Vagina (tissue), 2 donors: ENCODE results near the gene KDM4C. TPM values are rescaled to one million over a fixed set of nuclear protein-coding genes. Genes with fewer than 3 reads are reported as not detected.

Source experiments
- DNase-seq, 2 donors: peaks; one replicate each; pipeline ENCODE4 v3.0.0-alpha.2; 2017; ENCODE audit errors: extremely low spot score in 2 of 2
- H3K27ac ChIP-seq: fragments of 200-600 bp; sonication (generic); one replicate; pipeline ENCODE4 v1.5.1; 2019
- H3K27me3 ChIP-seq: fragments of 200-600 bp; sonication (generic); one replicate; pipeline ENCODE4 v1.5.1; 2019
- H3K36me3 ChIP-seq, 2 donors: fragments of 200-600 bp; sonication (generic); one replicate each; pipeline ENCODE4 v1.5.1; 2017 to 2019
- H3K4me1 ChIP-seq: fragments of 200-600 bp; sonication (generic); one replicate; pipeline ENCODE4 v1.5.1; 2019
- H3K4me3 ChIP-seq, 2 donors: fragments of 200-600 bp; sonication (generic); 1 replicate in 1 of 2; 2 replicates in 1 of 2; pipeline ENCODE4 v1.5.1; 2016 to 2019
- H3K9me3 ChIP-seq: fragments of 200-600 bp; sonication (generic); one replicate; pipeline ENCODE4 v1.5.1; 2019
- POLR2A ChIP-seq, 2 donors: fragments of 450-650 bp; IDR thresholded peaks; one replicate each; pipeline ENCODE4 v1.6.1; 2017; ENCODE audit warnings: antibody characterized with exemption in 2 of 2, mild to moderate bottlenecking in 2 of 2, moderate library complexity in 2 of 2
- POLR2AphosphoS5 ChIP-seq, 2 donors: sonication (generic); formaldehyde crosslinking; IDR thresholded peaks; one replicate each; pipeline ENCODE4 v1.9.0; 2017; ENCODE audit warnings: antibody characterized with exemption in 2 of 2, mild to moderate bottlenecking in 2 of 2, low read depth in 1 of 2; ENCODE audit not compliant: insufficient read depth in 1 of 2
- intact Hi-C: fragments of 100-400 bp; cut with DNase I; formaldehyde crosslinking; loops from one replicate; pipeline ENCODE4 v1.15.1; 2023
- total RNA-seq: library from RNA; depleted of rRNA; stranded (reverse); fragments of >200 nt; gene quantifications from one replicate; pipeline ENCODE4 v1.2.3, GENCODE V29; 2016
- TF ChIP-seq, protein P1 (sequence below), 3 experiments: fragments of 450-650 bp in 2 of 3; fragments of 200-600 bp in 1 of 3; sonication (generic) in 1 of 3; IDR thresholded peaks; one replicate each; pipeline ENCODE4 v1.5.1; 2017 to 2019; ENCODE audit warnings: antibody characterized with exemption in 3 of 3, mild to moderate bottlenecking in 2 of 3, moderate library complexity in 2 of 3

KDM4C gene
- total RNA-seq, 1 donor from 2014 or later, result 35.6 TPM

DNA sequence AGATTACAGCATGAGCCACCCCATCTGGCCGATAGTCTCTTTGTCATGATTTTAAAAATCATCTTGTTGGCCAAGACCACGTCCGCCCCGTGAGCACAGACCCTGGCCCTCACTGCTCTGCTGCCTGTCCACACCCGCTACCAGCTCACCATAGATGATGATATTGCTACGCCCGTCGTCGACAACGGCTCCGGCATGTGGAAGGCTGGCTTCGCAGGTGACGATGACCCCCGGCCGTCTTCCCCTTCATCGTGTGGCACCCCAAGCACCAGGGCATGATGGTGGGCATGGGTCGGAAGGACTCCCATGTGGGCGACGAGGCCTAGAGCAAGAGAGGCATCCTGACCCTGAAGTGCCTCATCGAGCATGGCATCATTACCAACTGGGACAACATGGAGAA is 76.5 kb downstream of the KDM4C start:
- Histone ChIP-seq H3K9me3 (no peaks in the 10 kb centered on the region), H3K27ac (no peak overlapping the region), H3K4me1 (no peaks in the 10 kb centered on the region), H3K36me3 (peaks cover 0 to 8% of the 10 kb centered on the region in 2 donors), H3K4me3 (no peak overlapping the region), H3K27me3 (no peaks in the 10 kb centered on the region)
- DNase-seq, result no peak
- intact Hi-C loops, result no loop called here
- TF ChIP-seq POLR2A (IDR thresholded peaks at IDR 0.05), result no peak

GRCh38 chr9:6838158-6838557 is 80.4 kb downstream of the KDM4C start:
- Histone ChIP-seq H3K9me3 (no peaks in the 10 kb centered on the region), H3K36me3 (peaks cover 0 to 8% of the 10 kb centered on the region in 2 donors), H3K4me3 (no peak overlapping the region), H3K4me1 (peaks cover 5% of the 10 kb centered on the region), H3K27me3 (no peaks in the 10 kb centered on the region), H3K27ac (no peak overlapping the region)
- intact Hi-C loops, result no loop called here
- no peak for TF ChIP-seq POLR2AphosphoS5 (IDR thresholded peaks at IDR 0.05; ENCODE audit: insufficient read depth in 1 of 2, low read depth in 1 of 2)
- TF ChIP-seq, protein P1, sequence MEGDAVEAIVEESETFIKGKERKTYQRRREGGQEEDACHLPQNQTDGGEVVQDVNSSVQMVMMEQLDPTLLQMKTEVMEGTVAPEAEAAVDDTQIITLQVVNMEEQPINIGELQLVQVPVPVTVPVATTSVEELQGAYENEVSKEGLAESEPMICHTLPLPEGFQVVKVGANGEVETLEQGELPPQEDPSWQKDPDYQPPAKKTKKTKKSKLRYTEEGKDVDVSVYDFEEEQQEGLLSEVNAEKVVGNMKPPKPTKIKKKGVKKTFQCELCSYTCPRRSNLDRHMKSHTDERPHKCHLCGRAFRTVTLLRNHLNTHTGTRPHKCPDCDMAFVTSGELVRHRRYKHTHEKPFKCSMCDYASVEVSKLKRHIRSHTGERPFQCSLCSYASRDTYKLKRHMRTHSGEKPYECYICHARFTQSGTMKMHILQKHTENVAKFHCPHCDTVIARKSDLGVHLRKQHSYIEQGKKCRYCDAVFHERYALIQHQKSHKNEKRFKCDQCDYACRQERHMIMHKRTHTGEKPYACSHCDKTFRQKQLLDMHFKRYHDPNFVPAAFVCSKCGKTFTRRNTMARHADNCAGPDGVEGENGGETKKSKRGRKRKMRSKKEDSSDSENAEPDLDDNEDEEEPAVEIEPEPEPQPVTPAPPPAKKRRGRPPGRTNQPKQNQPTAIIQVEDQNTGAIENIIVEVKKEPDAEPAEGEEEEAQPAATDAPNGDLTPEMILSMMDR (IDR thresholded peaks at IDR 0.05), result no peak
- no peak for TF ChIP-seq POLR2A (IDR thresholded peaks at IDR 0.05)
- DNase-seq, result no peak

- Histone ChIP-seq H3K4me3 (no peak overlapping the region), H3K27me3 (no peaks in the 10 kb centered on the region), H3K9me3 (no peaks in the 10 kb centered on the region), H3K36me3 (no peaks in the 10 kb centered on the region), H3K4me1 (peaks cover 5% of the 10 kb centered on the region), H3K27ac (no peak overlapping the region)
- no peak for TF ChIP-seq POLR2A (IDR thresholded peaks at IDR 0.05)
- no peak for TF ChIP-seq POLR2AphosphoS5 (IDR thresholded peaks at IDR 0.05; ENCODE audit: insufficient read depth in 1 of 2, low read depth in 1 of 2)
- TF ChIP-seq, protein P1 (IDR thresholded peaks at IDR 0.05), result no peak
- intact Hi-C loops, result no loop called here
- no peak for DNase-seq
Observed at GRCh38 chr9:6842584-6842947, 84.8 kb downstream of the KDM4C start.

DNA sequence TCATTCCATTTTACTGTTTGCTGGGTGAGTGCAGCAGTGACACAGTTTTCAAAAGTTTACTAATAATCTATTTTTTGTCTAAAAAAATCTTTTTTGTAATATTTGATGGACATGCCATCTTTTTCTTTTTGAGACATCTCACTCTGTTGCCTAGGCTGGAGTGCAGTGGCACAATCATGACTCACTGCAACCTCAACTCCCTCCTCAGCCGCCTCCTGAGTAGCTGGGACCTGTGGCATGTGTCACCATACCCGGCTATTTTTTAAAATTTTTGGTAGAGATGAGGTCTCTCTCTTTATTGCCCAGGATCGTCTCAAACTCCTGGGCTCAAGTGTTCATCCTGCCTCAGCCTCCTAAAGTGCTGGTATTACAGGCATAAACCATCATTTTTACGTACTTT is 86.0 kb downstream of the KDM4C start:
- Histone ChIP-seq H3K27ac (no peak overlapping the region), H3K27me3 (no peaks in the 10 kb centered on the region), H3K4me1 (peaks cover 5% of the 10 kb centered on the region), H3K36me3 (no peaks in the 10 kb centered on the region), H3K9me3 (no peaks in the 10 kb centered on the region), H3K4me3 (no peak overlapping the region)
- TF ChIP-seq POLR2AphosphoS5 (IDR thresholded peaks at IDR 0.05; ENCODE audit: insufficient read depth in 1 of 2, low read depth in 1 of 2) (no peak), POLR2A (IDR thresholded peaks at IDR 0.05) (no peak)
- TF ChIP-seq, protein P1 (IDR thresholded peaks at IDR 0.05), result no peak
- DNase-seq, result no peak
- intact Hi-C loops, result no loop called here

DNA sequence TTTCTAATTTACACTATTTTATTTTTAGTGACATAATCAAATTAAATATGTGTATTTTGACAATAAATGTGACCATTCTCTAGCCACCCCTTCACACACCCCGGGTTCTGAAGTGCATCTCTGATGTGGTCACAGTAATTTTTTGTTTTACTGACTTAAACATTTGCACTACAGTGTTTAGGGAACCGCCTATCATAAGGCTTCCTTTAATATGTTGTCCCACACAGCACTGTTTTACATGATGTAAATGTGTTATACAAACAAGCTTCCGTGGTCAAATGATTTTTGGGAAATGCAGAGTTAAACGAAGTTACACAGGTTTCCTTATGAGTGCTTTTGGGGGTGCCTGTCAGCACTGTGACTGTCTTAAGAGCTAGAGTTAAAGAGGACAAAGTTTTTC is 86.5 kb downstream of the KDM4C start:
- no peaks in the 10 kb centered on the region for H3K36me3 ChIP-seq
- no peak overlapping the region for H3K27ac ChIP-seq
- H3K4me1 ChIP-seq, result peaks cover 5% of the 10 kb centered on the region
- no peaks in the 10 kb centered on the region for H3K27me3 ChIP-seq
- no peak for DNase-seq
- intact Hi-C loops, result no loop called here
- H3K4me3 ChIP-seq, result no peak overlapping the region
- no peaks in the 10 kb centered on the region for H3K9me3 ChIP-seq
- no peak for TF ChIP-seq POLR2AphosphoS5 (IDR thresholded peaks at IDR 0.05; ENCODE audit: insufficient read depth in 1 of 2, low read depth in 1 of 2)
- TF ChIP-seq, protein P1 (IDR thresholded peaks at IDR 0.05), result no peak
- TF ChIP-seq POLR2A (IDR thresholded peaks at IDR 0.05), result no peak
